Measurements from ENCODE around the gene LMF1. TPM values are rescaled to one million over a fixed set of nuclear protein-coding genes. Genes with fewer than 3 reads are reported as not detected.

The LMF1 gene
- polyA plus RNA-seq, 1 experiment, result 28.9 TPM

DNA sequence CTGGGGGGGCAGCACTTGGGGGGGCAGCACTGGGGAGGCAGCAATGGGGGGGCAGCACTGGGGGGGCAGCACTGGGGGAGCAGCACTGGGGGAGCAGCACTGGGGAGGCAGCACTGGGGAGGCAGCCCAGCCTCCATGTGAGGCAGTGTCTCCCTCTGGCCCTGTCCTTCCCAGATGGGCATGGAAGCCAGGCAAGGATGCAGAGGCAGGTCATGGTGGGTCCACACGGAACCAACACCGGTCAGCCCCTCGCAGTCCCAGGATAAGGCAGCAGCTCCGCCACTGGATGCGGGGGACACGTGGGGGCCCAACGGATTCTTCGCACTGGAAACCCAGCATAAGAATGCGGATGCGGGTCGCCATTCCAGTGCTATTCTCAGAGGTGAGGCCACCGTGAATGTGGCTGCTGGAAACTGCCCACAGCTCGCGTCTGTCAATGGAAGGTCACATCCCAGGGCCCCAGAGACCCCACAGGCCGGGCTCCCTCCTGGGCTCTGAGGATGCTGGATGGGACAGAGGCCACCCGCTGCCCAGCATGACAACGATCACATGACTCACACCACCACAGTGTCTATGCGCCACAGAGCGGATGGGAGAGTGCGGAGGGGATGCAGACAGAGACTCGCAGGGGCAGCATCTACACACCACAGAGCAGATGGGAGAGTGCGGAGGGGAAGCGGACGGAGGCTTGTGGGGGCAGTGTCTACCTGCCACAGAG is 59.0 kb downstream of the LMF1 start:
- Histone ChIP-seq H3K36me3 (ENCODE audit: control insufficient read depth, insufficient read depth, low read length) (peaks cover 5% of the 10 kb centered on the region; the same call in 1 of the 2 replicates), H3K27me3 (ENCODE audit: control insufficient read depth, insufficient read depth, low read length) (no peaks in the 10 kb centered on the region), H3K4me3 (ENCODE audit: low read depth, low read length) (no peak overlapping the region)
- POLR2A ChIA-PET, result no interaction called here
- TF ChIP-seq, protein P1, sequence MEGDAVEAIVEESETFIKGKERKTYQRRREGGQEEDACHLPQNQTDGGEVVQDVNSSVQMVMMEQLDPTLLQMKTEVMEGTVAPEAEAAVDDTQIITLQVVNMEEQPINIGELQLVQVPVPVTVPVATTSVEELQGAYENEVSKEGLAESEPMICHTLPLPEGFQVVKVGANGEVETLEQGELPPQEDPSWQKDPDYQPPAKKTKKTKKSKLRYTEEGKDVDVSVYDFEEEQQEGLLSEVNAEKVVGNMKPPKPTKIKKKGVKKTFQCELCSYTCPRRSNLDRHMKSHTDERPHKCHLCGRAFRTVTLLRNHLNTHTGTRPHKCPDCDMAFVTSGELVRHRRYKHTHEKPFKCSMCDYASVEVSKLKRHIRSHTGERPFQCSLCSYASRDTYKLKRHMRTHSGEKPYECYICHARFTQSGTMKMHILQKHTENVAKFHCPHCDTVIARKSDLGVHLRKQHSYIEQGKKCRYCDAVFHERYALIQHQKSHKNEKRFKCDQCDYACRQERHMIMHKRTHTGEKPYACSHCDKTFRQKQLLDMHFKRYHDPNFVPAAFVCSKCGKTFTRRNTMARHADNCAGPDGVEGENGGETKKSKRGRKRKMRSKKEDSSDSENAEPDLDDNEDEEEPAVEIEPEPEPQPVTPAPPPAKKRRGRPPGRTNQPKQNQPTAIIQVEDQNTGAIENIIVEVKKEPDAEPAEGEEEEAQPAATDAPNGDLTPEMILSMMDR (IDR thresholded peaks at IDR 0.05; ENCODE audit: insufficient read depth, low read depth, low read length), result no peak
- CTCF ChIA-PET, result no interaction called here
- DNase-seq (ENCODE audit: low read depth), result no peak

DNA sequence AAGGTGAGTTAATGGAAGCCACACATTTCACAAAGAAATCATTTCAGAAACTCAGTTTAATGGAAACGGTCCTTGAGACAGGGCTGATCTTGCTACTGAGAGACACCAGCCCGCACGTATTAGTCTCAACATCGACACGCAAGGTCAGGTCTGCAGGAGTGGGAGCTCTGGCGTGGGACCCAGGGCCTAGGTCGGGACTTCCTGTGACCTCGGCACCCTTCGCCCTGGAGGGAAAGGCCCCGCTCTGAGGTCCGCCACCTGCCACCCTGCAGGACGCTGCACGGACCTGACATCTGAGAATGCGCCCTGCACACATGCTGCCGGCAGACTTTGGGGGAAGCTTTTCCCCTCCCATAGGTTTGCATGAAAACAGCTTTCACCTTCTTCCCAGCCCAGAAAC is 59.7 kb downstream of the LMF1 start:
- TF ChIP-seq, protein P1 (IDR thresholded peaks at IDR 0.05; ENCODE audit: insufficient read depth, low read depth, low read length), result no peak
- Histone ChIP-seq H3K27me3 (ENCODE audit: control insufficient read depth, insufficient read depth, low read length) (no peaks in the 10 kb centered on the region), H3K4me3 (ENCODE audit: low read depth, low read length) (no peak overlapping the region), H3K36me3 (ENCODE audit: control insufficient read depth, insufficient read depth, low read length) (peaks cover 5% of the 10 kb centered on the region; the same call in 1 of the 2 replicates)
- ChIA-PET CTCF (interaction anchor here (1.1 kb wide), 1 partner anchor 26 kb away, joined by 3 read pairs; no protein-coding TSS in a partner anchor), POLR2A (no interaction called here)
- no peak for DNase-seq (ENCODE audit: low read depth)

DNA sequence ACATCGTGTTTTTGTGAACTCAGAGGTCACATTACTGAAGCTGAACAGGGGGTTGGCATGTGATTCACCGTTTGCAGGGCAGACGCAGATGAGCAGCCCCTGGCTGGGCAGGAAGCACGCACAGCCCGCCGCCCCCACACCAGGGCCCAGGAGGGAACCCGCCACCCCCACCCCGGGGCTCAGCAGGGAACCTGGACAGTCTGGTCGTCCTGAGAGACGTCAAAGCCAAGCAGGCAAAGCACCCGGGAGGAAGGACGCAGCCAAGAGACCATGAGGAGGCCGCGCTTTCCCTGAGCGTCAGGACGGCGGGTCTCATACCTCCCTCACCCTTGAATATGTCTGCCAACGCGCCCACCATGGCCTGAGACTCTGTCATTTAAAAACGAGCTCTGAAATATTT is 60.6 kb downstream of the LMF1 start:
- Histone ChIP-seq H3K36me3 (ENCODE audit: control insufficient read depth, insufficient read depth, low read length) (peaks cover 5% of the 10 kb centered on the region; the same call in 1 of the 2 replicates), H3K4me3 (ENCODE audit: low read depth, low read length) (no peak overlapping the region), H3K27me3 (ENCODE audit: control insufficient read depth, insufficient read depth, low read length) (no peaks in the 10 kb centered on the region)
- CTCF ChIA-PET, result interaction anchor here (1.1 kb wide), 1 partner anchor 25 kb away, joined by 3 read pairs; no protein-coding TSS in a partner anchor
- TF ChIP-seq, protein P1 (IDR thresholded peaks at IDR 0.05; ENCODE audit: insufficient read depth, low read depth, low read length), result no peak
- POLR2A ChIA-PET, result interaction anchor here (0.6 kb wide), 1 partner anchor 76 kb away, joined by 3 read pairs; no protein-coding TSS in a partner anchor
- no peak for DNase-seq (ENCODE audit: low read depth)

DNA sequence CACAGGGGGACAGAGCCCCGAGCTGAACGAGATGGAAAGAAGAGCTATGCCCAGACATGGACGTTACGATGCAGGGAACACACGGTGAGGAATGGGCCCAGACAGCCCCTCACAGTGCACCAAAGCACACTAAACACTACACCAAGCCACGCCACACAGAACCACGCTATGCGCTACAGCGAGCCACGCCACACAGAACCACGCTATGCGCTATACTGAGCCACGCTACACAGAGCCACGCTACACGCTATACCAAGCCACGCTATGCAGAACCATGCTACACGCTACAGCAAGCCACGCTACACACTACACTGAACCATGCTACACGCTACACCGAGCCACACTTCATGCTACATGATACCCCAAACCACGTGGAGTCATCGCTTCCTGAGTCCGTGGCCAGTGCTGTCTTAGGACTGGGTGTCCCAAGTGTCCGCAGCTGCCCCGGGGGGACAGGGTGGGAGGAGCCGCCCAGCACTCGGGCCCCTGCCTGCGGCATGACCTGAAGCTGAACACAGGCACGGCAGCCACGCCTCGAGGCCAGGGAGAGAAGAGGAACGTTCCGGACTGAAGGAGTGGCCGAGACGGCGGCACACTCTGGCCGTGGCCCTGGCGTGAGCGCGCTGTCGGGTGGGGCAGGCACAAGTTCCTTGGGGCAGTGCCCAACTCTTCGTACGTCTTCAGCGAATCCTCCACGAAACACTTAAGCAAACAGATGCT is 61.3 kb downstream of the LMF1 start:
- ChIA-PET CTCF (no interaction called here), POLR2A (no interaction called here)
- TF ChIP-seq, protein P1 (IDR thresholded peaks at IDR 0.05; ENCODE audit: insufficient read depth, low read depth, low read length), result no peak
- Histone ChIP-seq H3K27me3 (ENCODE audit: control insufficient read depth, insufficient read depth, low read length) (no peaks in the 10 kb centered on the region), H3K4me3 (ENCODE audit: low read depth, low read length) (no peak overlapping the region), H3K36me3 (ENCODE audit: control insufficient read depth, insufficient read depth, low read length) (peaks cover 5% of the 10 kb centered on the region; the same call in 1 of the 2 replicates)
- DNase-seq (ENCODE audit: low read depth), result no peak

DNA sequence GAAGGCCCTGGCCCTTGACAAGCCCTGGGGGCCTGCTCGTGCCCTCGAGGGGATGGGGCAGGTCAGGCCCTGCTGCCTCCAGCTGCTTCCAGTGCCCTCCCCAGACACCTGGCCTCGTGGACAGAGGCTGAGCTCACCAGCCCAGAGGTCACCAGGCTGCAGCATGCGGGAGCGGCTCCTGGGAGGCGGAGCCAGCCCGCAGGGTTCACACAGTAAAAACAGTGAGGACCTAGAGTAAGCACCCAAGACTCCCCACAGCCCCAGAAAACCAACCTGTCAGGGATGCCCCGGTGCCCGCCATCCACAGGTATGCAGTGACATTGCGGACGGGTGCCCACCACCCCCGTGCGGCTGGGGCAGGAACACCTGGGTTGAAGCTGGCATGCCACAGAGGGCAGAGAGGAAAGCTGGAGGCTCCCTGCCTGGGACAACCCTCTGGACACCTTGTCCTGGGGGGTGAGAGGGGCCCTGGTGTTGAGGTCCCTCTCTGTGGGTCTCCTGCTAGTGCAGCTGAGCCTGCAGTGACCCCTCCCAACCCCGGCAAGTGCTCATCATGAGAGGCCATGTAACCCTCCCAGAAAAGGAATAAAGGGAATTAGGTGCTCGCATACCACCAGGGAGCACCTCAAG is 62.1 kb downstream of the LMF1 start:
- POLR2A ChIA-PET, result no interaction called here

More for the DNA sequence above, 62.1 kb downstream of the LMF1 start:
- CTCF ChIA-PET, result no interaction called here
- Histone ChIP-seq H3K27me3 (ENCODE audit: control insufficient read depth, insufficient read depth, low read length) (no peaks in the 10 kb centered on the region), H3K4me3 (ENCODE audit: low read depth, low read length) (no peak overlapping the region), H3K36me3 (ENCODE audit: control insufficient read depth, insufficient read depth, low read length) (peaks cover 5% of the 10 kb centered on the region; the same call in 1 of the 2 replicates)
- TF ChIP-seq, protein P1 (IDR thresholded peaks at IDR 0.05; ENCODE audit: insufficient read depth, low read depth, low read length), result no peak
- no peak for DNase-seq (ENCODE audit: low read depth)

Measured in BJ (cell line).